ENCODE data around the gene RNF115. TPM values are rescaled to one million over a fixed set of nuclear protein-coding genes. Genes with fewer than 3 reads are reported as not detected.

Gene RNF115
- total RNA-seq, 2 donors from 2014 or later: 17.7 to 19.3 TPM

- Mint-ChIP-seq H3K4me1 (peaks cover 43% of the 10 kb centered on the region), H3K9me3 (no peaks in the 10 kb centered on the region), H3K27me3 (ENCODE audit: insufficient read depth) (no peaks in the 10 kb centered on the region), H3K36me3 (ENCODE audit: low read depth) (peaks cover 34% of the 10 kb centered on the region), H3K4me3 (peak overlapping the region; percentile 23), H3K27ac (no peak overlapping the region)
- no peak for TF ChIP-seq CTCF (conservative IDR thresholded peaks at IDR 0.05)
- WGBS, 2 experiments (ENCODE audit: insufficient coverage in 1 of 2, insufficient read length in 1 of 2): 96 to 97% methylated on average over 5 to 6 of the region's 6 CpGs
- peak; percentile 43 for DNase-seq
- Histone ChIP-seq H3K9ac (ENCODE audit: extremely low read depth, low read length, poor library complexity, severe bottlenecking) (no peak overlapping the region), H3K27me3 (ENCODE audit: control insufficient read depth, insufficient read depth, low read length, poor library complexity, severe bottlenecking) (no peaks in the 10 kb centered on the region), H3K4me3 (ENCODE audit: low read length) (no peak overlapping the region), H3K36me3 (ENCODE audit: control insufficient read depth, insufficient read depth, low read length) (peaks cover 42% of the 10 kb centered on the region), H3K4me1 (ENCODE audit: control insufficient read depth, insufficient read depth, low read length) (peaks cover 18% of the 10 kb centered on the region), H3K9me3 (ENCODE audit: control insufficient read depth, low read length) (no peaks in the 10 kb centered on the region), H3K27ac (ENCODE audit: low read depth, low read length) (no peak overlapping the region)
Observed at GRCh38 chr1:145689922-145690321, 134.0 kb downstream of the RNF115 start.

GRCh38 chr1:145688924-145689323, 135.0 kb downstream of the RNF115 start:
- Mint-ChIP-seq H3K9me3 (no peaks in the 10 kb centered on the region), H3K27ac (no peak overlapping the region), H3K4me1 (peaks cover 40% of the 10 kb centered on the region), H3K27me3 (ENCODE audit: insufficient read depth) (no peaks in the 10 kb centered on the region), H3K4me3 (no peak overlapping the region), H3K36me3 (ENCODE audit: low read depth) (peaks cover 30% of the 10 kb centered on the region)
- Histone ChIP-seq H3K4me1 (ENCODE audit: control insufficient read depth, insufficient read depth, low read length) (peaks cover 18% of the 10 kb centered on the region), H3K27me3 (ENCODE audit: control insufficient read depth, insufficient read depth, low read length, poor library complexity, severe bottlenecking) (no peaks in the 10 kb centered on the region), H3K4me3 (ENCODE audit: low read length) (no peak overlapping the region), H3K27ac (ENCODE audit: low read depth, low read length) (no peak overlapping the region), H3K36me3 (ENCODE audit: control insufficient read depth, insufficient read depth, low read length) (peaks cover 37% of the 10 kb centered on the region), H3K9me3 (ENCODE audit: control insufficient read depth, low read length) (no peaks in the 10 kb centered on the region), H3K9ac (ENCODE audit: extremely low read depth, low read length, poor library complexity, severe bottlenecking) (no peak overlapping the region)
- TF ChIP-seq CTCF (conservative IDR thresholded peaks at IDR 0.05): no peak
- WGBS, 2 experiments (ENCODE audit: insufficient coverage in 1 of 2, insufficient read length in 1 of 2): 91 to 95% methylated on average over 6 of the region's 6 CpGs
- no peak for DNase-seq

Small RNA genes lying within 50 kb of the gene (microRNA-seq; reads per million reads assigned to microRNA genes)
- not detected for gene MIR6736 (ENCODE audit: borderline microRNAs expressed)

Other genes with a start within 250 kb of the RNF115 start
- 10 to 100 TPM; 33.9 to 34.5 TPM for gene GPR89A, start 216.1 kb downstream of the RNF115 start, total RNA-seq
- gene PDZK1, start 116.7 kb downstream of the RNF115 start, total RNA-seq: 10 to 100 TPM; 47.2 to 51.8 TPM
- not detected for gene CD160, start 104.6 kb downstream of the RNF115 start, total RNA-seq
- gene POLR3C, start 105 bp upstream of the RNF115 start, total RNA-seq: 10 to 100 TPM; 32.7 to 37.9 TPM
- 1 to 10 TPM; 2.8 to 4.0 TPM for gene NUDT17, start 21.5 kb upstream of the RNF115 start, total RNA-seq
- 10 to 100 TPM; 44.8 to 53.4 TPM for gene PIAS3, start 35.0 kb upstream of the RNF115 start, total RNA-seq
- gene ANKRD35, start 61.8 kb upstream of the RNF115 start, total RNA-seq: 1 to 10 TPM in 1 of 2 donors, under 1 TPM in 1; 0.88 to 1.4 TPM
- under 1 TPM; 0.18 to 0.33 TPM for gene ITGA10, start 86.0 kb upstream of the RNF115 start, total RNA-seq
- gene PEX11B, start 94.6 kb upstream of the RNF115 start, total RNA-seq: 10 to 100 TPM; 12.9 to 16.0 TPM
- 100 to 1,000 TPM; 299 to 314 TPM for gene RBM8A, start 103.4 kb upstream of the RNF115 start, total RNA-seq
- 10 to 100 TPM; 16.6 to 21.3 TPM for gene LIX1L, start 133.9 kb upstream of the RNF115 start, total RNA-seq
- gene ANKRD34A, start 140.5 kb upstream of the RNF115 start, total RNA-seq: 1 to 10 TPM in 1 of 2 donors, under 1 TPM in 1; 0.55 to 1.4 TPM
- gene POLR3GL, start 140.6 kb upstream of the RNF115 start, total RNA-seq: 10 to 100 TPM; 10.2 to 13.8 TPM
- gene TXNIP, start 172.5 kb upstream of the RNF115 start, total RNA-seq: 10 to 100 TPM in 1 of 2 donors, 1 to 10 TPM in 1; 9.9 to 12.2 TPM
- gene HJV, start 197.6 kb upstream of the RNF115 start, total RNA-seq: under 1 TPM; 0.13 to 0.15 TPM